GM21390 (cell line): ENCODE data around the gene TTYH3.
"Not testable (repeated sequence)": the region's sequence is repeated elsewhere in the genome, so short reads cannot be mapped to it uniquely, and the experiment has no call there.

Experiments
- ATAC-seq: cut with Tn5 transposase; IDR thresholded peaks from one replicate; pipeline ENCODE4 v1.9.1; 2021; ENCODE audit not compliant: unreplicated experiment

Gene TTYH3, protein sequence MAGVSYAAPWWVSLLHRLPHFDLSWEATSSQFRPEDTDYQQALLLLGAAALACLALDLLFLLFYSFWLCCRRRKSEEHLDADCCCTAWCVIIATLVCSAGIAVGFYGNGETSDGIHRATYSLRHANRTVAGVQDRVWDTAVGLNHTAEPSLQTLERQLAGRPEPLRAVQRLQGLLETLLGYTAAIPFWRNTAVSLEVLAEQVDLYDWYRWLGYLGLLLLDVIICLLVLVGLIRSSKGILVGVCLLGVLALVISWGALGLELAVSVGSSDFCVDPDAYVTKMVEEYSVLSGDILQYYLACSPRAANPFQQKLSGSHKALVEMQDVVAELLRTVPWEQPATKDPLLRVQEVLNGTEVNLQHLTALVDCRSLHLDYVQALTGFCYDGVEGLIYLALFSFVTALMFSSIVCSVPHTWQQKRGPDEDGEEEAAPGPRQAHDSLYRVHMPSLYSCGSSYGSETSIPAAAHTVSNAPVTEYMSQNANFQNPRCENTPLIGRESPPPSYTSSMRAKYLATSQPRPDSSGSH

DNA sequence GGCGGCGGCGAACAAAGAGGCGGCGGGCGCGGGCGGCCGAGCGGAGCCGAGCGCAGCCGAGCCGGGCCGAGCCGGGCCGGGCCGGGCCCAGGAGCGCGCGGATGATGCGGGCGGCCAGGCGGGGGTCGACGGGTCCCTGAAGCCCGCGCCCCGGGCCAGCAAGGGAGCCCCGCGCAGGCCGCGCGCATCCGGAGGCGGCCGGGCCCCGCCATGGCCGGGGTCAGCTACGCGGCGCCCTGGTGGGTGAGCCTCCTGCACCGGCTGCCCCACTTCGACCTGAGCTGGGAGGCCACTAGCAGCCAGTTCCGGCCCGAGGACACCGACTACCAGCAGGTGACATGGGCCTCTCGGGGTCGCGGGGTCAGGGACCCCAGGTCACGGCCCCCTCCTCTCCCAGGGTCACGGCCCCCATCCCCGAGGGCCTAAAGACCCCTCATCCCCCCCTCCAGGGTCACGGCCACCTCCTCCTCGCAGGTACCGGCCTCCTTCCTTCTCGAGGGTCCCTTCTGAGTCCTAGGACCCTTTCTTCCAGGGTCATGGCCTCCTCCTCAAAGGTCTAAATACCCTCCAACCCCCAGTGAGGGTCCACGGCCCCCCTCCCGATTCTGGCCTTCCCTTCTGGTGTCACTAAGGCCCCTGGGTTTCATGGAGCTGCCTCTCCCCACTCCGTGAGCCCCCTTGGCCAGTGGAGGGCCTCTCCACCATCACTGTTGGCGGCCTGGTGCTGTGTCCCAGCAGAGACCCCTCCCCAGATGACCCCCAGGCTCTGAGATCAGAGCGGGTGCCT, at the start of gene TTYH3:
Gene TTYH3 (plus strand): TSS at position 41 of the 787 bp plus-strand sequence. CDS start 170 bp downstream, at position 211.
- peak; percentile 29 for ATAC-seq

DNA sequence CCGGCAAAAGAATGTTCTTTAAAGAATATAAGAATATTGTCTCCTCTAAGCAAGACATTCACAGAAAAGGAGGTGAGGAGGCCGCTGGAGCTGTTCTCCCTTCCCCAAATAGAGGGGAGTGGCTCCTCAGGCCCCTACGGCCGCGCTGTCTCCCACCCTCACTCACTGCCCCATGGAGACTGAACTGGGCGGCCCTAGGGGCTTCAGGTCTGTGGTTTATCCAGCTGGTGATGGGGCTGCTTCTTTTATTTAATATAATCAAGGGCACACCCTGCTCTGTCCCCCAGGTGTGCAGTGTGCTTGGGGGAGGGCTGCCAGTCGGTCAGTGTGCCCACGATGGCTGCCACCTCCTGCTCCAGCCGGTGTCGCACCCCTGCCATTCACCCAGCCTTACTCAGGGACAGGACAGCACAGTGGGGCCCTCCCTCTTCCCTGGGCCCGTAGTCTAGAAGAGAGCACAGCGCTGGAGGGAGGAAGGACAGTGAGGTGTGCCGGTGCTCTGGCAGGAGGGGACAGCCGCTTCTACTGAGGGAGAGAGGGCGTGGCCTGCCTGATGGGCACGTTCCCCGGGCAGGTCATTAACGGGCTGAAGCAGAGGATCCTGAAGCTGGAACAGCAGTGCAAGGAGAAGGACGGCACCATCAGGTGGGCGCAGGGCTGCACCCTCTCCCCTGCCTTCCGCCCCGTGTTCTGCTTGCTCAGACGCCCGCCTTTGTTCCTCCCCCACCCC, 49.6 kb upstream of the TTYH3 start:
- ATAC-seq = no peak

DNA sequence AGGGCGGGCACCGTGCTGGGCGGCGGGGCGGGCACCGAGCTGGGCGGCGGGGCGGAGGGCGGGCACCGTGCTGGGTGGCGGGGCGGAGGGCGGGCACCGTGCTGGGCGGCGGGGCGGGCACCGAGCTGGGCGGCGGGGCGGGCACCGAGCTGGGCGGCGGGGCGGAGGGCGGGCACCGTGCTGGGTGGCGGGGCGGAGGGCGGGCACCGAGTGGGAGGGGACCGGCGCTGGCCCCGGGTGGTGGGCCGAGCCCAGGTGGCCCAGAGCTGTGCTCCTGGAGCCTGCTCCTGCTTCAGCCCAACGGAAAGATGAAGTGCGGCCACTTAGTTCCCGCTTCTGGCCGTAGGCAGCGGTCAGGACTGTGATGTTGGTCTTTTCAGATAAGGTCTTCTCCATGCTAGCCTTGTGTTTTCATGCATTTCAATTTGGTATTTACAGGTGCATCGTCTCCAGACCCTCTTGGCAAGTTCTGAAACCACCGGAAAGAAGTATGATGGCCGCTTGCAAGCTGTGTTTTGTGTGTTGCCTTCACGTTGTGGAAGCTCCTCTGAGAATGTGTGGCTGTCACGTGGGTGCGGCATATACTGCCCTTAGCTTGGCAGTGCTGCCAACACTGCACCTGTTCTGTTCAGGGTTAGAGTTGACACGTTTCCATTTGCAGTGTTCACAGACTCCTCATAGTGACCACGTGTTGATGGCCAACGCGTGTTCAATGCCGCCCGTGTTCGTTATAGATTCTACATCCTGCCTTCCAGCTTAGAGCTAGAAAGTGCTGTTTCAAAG, 47.8 kb upstream of the TTYH3 start:
- ATAC-seq = no peak

DNA sequence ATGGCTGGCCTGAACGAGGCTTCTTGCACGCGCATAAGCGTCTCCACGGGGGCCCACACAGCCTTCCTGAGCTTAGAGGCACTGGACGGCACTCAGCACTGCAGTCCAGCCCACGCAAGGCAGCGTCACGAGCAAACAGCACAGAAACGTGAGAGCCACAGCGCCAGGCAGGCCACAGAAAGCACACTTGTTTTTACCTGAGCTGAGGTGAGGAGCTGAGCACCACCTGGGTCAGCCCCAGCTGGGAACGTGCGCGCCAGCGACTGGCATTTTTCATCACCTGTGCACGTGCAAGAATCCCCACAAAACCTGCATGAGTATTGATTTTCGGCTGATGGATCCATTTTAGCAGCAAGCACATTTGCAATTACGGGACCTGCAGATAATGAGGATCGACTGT, 46.3 kb upstream of the TTYH3 start:
- no peak for ATAC-seq

DNA sequence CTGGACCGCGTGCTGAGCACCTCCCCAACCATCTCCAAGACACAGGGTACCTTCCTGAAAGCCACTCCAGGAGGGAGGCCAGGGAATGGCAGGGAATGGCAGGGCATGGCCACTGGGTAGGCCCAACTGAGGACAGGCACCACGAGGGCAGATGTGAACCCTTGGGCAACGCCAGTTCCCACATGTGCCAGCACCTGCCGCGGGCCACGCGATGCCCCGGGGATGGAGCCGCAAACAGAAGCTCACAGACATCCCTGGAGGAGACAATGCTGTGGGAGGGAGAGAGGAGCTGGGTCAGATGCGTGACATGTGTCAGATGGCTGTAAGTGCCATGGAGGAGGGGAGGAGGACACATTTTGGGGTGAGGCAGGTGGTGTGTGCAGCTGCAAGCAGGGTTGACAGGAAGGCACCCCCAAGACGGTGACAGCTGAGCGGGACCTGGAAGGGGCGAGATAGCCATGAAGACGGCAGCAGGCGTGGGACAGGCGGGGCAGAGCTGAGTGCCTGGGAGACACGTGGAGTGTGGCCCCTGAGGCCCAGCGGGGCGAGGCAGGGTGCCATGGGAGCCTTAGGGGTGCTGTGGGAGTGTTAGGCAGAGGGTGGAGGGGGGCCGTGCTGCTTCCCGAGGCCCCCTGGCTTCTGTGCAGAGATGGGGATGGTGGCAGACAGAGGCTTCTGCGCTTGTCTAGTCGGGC, 45.3 kb upstream of the TTYH3 start:
- no peak for ATAC-seq

DNA sequence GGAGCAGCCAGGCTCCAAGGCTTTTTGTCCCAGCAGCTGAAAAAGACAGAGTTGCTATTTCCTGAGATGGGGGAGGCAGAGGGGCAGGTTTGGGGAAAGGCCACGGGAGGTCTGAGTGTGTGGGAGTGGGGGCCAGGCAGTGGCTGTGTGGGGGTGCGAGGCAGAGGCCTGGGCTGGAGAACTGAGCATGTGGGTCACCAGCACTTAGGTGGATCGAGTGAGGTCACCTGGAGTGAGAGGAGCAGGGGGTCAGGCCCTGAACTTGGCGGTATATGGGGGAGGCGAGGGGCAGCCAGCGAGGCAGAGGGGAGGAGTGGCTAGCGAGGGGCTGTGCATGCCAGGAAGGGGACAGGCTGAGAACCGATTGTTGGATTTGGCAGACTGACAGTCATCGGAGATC, 44.7 kb upstream of the TTYH3 start:
- no peak for ATAC-seq

DNA sequence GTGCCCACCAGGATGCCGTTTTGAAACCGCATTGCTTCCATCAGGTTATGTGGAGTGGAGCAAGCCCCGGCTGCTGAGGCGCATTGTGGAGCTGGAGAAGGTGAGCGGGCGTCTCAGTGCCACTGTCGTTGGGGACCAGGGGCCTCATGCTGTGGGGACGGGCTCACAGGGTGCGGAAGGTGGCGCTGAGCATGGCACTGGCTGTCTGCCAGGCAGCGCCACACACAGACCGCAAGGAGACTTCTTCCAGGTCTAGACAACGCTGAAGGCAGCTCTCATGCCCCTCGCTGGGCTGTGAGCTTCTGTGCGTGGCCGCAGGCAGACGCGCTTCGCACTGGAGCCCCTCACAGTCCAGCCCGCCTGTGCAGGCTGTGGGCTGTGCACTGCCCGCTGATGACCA, 44.0 kb upstream of the TTYH3 start:
- ATAC-seq = no peak

DNA sequence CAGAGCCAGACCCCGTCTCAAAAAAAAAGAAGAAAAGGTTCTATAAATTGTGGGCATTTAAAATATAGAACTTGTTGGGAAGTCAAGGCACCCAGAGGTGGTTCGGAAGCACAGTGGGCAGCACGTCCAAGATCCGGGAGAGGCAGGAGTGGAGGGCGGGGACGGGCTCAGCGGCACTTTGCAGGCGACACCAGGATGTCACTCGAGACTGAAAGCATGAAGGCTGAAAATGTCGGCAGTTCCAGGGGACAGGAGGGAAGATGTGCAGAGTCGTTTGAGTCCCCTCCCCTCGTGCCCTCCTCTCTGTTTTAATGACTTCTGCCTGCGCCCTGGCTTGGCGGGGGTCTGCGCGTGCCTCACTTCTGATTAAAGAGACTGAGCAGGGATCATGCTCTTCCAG, 42.4 kb upstream of the TTYH3 start:
- no peak for ATAC-seq

DNA sequence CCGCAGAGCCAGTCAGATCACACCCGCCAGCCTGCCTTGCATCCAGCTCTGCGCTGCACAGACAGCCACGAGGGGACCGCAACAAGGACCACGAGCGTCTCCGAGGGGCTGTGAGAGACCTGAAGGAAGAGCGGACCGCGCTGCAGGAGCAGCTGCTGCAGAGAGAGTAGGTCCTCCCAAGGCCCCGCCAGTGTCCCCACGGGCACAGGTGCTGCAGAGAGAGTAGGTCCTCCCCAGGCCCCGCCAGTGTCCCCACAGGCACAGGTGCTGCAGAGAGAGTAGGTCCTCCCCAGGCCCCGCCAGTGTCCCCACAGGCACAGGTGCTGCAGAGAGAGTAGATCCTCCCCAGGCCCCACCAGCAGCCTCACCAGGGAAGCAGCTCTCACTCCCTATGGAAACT, 41.8 kb upstream of the TTYH3 start:
- not testable (repeated sequence) for ATAC-seq

DNA sequence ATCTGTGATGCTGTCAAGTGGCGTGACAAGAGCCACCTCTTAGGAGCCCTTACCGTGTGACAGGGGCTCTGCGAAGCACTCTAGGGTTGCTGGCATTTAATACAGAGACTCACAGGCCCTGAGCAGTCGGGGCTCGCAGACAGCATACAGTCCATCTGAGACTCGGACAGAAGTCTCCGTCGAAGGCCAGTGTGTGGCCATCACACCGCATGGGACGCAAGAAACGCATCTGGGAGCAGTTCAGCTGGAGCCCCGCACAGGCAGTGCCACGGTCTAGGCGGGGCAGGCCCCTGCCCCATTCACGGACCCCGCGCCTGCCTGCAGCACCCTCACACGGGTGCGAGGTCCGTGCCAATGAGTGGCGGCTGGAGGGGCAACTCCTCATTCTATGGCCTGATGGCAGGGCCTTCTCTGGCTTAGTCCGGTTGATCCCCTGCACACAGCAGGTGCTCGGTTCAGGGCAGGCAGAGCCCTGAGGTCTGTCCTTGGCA, 39.4 kb upstream of the TTYH3 start:
- no peak for ATAC-seq

DNA sequence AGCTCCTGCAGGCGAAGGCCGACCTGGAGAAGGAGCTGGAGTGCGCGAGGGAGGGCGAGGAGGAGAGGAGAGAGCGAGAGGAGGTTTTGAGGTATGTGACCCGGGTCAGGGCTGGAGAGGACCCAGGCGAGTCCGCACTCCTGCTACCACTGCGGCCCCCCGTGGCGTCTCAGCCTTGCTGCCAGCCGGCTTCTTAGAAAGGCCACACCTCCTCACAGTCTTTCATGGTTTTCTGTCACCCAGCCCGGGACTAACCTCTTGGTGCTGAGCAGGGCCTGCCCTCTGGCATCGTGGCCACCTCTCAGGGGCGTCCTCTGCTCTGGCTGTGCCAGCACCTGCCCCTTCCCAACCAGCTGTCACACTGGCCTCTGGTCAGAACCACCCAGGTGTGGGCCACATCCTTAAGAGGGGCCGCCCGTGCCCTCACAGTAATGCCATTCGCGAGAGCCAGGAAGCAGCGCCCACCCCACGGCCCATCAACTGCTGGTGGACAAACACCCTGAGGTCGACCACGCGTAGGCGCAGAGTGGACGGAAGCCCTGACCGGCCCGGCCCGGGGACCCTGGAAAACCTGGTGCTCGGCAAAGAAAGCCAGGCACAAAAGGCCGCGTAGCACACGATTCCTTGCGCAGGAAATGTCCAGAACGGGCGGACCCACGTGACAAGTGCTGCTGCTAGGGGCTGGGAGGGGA, 38.6 kb upstream of the TTYH3 start:
- no peak for ATAC-seq

DNA sequence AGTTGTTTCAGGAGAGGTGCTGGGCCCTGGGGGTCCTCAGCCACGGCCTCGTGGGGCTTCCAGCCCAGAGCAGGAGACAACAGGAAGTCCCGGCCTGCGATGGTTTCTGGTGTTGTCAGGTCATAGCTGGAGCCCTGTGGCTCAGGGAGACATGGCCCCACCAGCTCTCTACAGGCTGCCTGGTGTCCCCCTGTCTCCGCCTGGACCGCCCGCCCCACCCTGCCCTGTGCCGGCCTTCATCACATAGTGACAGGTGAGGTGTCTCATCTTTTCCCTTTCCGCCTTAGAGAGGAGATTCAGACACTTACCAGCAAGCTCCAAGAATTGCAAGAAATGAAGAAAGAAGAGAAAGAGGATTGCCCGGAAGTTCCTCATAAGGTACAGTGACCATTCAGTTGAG, 37.2 kb upstream of the TTYH3 start:
- no peak for ATAC-seq

DNA sequence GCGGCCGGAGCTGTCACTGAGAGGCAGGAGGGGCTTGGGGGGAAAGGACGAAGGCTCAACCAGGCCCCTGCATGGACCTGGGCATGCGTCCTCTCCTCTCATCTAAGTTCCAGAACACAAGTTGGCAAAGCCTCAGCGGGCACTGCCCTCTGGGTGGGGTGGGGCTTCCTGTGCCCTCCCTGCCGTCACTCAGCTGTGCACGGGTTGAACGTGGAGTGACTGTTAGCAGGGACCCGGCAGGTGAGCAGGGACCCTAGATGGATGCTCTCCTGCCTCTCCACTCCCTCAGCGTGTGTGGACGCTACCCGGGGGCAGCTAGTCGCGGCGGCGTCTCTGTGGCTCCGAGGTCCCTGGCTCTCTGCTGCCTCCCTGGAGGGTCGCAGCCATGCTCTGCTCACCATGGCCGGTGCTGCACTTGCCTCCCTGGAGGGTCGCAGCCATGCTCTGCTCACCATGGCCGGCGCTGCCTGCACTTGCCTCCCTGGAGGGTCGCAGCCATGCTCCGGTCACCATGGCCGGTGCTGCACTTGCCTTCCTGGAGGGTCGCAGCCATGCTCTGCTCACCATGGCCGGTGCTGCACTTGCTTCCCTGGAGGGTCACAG, 36.4 kb upstream of the TTYH3 start:
- ATAC-seq = no peak

DNA sequence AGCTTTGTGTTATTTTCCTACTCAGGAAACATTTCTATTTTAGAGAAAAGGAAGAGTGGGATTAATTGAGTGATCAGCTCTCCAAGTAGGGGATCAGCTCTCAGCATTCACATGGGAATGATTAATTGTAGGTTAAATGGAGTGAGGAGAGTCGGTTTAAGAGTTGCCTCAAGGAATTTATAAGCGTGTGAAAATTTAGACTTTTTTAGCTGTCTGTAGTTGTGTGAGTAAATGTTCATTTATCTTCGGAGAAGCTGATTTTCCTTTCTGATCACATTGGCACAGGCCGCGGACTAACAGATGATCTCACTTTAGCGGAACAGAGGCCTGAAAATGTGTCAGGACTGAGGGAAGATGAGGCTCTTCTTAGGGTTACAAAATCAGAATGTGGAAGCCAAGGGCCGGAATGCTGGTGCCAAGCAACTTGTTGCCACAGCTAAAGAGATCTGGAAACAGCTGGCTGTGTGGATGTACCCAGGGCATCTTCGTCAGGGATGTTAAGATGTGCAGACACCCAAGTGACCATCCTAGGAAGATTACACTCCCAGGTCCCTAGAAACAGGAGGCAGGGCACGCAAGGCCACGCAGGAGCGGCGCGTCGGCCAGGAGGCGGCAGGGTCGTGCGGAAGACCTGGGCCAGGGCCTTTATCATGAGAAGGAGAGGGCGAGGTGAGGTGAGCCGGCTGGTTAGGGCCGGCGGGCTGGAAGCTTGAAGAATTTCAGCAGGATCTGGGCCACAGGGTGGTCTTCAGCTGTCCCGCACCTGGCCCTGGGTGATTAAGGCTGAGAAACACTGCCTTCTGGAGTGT, 35.1 kb upstream of the TTYH3 start:
- ATAC-seq = no peak

DNA sequence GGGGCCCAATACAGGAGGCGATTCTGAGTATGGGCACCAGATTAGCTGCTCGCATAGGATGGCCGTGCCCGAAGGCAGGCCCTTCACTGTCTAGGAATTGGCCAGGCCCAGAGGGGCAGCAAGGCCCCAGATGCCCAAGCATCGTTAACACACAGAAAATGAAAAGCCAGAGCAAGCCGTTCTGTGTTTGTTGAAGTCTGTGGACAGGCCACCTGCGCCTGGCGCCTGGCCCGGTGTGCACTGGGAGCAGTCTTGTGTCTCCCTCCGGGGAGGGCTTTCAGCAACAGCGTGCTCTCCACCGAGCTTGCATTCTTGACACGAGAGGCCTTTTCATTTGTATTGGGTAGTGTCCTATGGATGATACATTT, 34.5 kb upstream of the TTYH3 start:
- no peak for ATAC-seq

DNA sequence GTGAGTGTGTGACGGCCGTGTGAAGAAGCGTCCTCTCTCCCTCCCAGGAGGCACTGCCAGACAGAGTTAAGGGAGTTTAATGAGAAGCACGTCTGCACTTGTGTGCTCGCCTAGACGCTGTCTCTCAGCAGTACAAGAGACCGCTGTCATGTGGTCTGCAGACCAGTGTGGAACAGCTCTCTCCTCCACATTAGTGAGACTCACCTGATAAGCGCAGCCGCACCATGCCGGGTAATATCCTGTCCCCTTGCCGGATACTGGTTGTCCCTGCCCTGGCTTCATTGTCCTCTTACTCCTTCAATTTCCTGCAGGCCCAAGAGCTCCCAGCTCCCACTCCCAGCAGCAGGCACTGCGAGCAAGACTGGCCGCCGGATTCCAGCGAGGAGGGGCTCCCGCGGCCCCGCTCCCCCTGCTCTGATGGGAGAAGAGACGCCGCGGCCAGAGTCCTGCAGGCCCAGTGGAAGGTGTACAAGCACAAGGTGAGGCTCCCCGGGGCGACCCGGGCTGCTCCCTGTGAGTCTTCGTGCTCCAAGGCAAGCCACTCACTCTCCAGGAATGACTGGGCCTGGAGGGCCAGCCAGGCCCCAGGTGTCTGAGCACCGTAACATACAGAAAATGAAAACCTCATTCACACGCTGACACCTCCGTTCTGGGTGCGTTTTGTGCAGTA, 33.5 kb upstream of the TTYH3 start:
- ATAC-seq = no peak

DNA sequence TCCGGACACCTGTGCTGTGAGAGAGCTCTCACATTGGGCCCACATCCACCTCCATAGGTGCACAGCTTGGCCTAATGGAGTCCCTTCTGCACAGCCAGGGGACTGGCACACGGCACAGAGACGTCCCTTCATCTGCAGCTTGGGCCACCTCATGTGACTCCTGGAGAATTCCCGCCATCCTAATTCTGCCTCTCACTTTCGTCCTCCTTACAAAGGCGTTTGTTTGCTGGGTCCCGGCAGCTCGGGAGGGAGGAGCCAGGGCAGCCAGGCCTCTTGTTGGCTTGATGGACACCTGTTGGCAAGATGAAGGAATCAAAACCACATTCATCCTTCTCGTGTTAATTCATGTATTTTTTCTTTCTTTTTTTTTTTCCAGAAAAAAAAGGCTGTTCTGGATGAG, 30.7 kb upstream of the TTYH3 start:
- no peak for ATAC-seq

DNA sequence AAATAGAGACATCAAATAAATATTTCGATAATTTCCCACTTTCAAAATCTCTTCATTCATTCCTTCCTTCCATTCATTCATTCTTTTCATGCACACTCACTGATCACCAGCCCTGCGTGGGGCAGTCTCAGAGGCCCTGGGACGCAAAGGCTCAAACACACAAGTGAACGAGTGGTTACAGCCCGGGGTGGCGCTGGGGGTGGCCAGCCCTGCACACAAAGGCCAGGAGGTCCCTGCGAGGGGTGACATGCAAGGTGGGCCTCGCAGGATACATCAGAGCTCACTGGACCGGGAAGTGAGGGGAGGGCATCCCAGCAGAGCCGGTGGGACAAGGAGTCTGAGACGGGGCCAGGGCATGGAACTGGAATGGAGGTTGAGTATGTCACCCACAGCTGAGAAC, 29.9 kb upstream of the TTYH3 start:
- no peak for ATAC-seq
